BJ (cell line): ENCODE measurements around the gene UAP1. TPM values are rescaled to one million over a fixed set of nuclear protein-coding genes. Genes with fewer than 3 reads are reported as not detected.

ENCODE experiments used
- CTCF ChIA-PET: fragments of 350-600 bp; formaldehyde crosslinking; extraction: SDS; loops from one replicate; lab custom pipeline; 2021; ENCODE audit warnings: antibody characterized with exemption, inconsistent platforms; lab: Yijun Ruan, JAX
- POLR2A ChIA-PET: fragments of 300-600 bp; sonication (Branson Sonifier 250); formaldehyde crosslinking; extraction: SDS; loops from one replicate; lab custom pipeline; 2021; ENCODE audit warnings: antibody characterized with exemption; lab: Charles Lee
- DNase-seq: peaks from one replicate; pipeline ENCODE4 v3.0.0-alpha.2; 2011; ENCODE audit warnings: low read depth
- H3K27me3 ChIP-seq: 2 replicates; pipeline ENCODE4 v1.6.0; 2011; ENCODE audit warnings: low read length; ENCODE audit not compliant: control insufficient read depth, insufficient read depth
- H3K36me3 ChIP-seq: 2 replicates; pipeline ENCODE4 v1.5.1; 2011; ENCODE audit warnings: low read length; ENCODE audit not compliant: control insufficient read depth, insufficient read depth
- H3K4me3 ChIP-seq: 2 replicates; pipeline ENCODE4 v1.5.1; 2011; ENCODE audit warnings: low read depth, mild to moderate bottlenecking, control low read depth, low read length
- CTCF ChIP-seq: IDR thresholded peaks from 2 replicates; pipeline ENCODE4 v1.5.1; 2011; ENCODE audit warnings: low read depth, mild to moderate bottlenecking, control low read depth, inconsistent platforms, low read length, moderate library complexity; ENCODE audit not compliant: insufficient read depth
- polyA plus RNA-seq: library from polyadenylated mRNA; depleted of rRNA; stranded (reverse); fragments of >200 nt; gene quantifications from 2 replicates; pipeline ENCODE4 v1.2.3, GENCODE V29; 2011

The UAP1 gene
- polyA plus RNA-seq, 1 experiment: 33.6 TPM

DNA sequence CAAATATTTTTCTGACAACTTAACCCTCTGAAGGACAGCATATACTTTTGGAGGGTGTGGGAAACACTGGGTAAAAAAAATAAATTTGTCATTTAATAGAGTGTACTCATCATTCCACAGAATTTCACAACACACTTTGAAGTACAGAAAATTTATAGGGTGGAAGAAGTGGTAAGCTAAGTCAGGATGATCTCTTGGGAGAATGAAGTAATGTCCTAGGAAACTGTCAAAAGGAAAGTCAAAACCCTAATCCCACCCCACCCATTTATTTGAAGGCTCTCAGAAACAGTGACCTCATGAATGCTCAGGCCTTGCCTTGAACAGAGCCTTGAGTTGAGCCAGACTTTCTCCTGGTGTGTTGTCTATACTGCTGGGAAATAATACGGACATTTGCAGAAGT, 7.3 kb upstream of the UAP1 start:
- CTCF ChIA-PET: no interaction called here
- peak; percentile 46 for DNase-seq
- H3K4me3 ChIP-seq: no peak overlapping the region
- H3K36me3 ChIP-seq: no peaks in the 10 kb centered on the region
- POLR2A ChIA-PET: no interaction called here
- H3K27me3 ChIP-seq: no peaks in the 10 kb centered on the region
- TF ChIP-seq CTCF: no peak

DNA sequence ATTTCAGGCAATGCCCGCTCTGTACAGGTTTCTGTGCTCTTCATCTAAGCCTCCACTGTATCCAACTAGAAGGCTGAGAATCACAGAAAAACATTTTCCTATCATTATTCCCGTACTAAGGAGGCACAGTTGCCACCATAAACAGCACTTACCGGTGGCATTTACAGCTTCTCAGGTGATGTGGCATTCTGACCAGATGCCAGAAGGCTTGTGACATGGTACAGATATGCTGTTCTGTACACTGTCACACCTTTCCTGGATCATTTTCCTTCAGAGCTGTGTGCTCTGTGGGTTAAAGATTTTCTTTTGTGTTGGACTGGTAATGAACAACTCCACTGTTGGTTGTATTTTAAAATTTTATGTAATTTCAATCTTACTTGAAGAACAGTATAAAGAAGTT, 4.0 kb upstream of the UAP1 start:
- DNase-seq: no peak
- TF ChIP-seq CTCF: no peak
- Histone ChIP-seq H3K4me3 (no peak overlapping the region), H3K36me3 (no peaks in the 10 kb centered on the region), H3K27me3 (no peaks in the 10 kb centered on the region)
- ChIA-PET POLR2A (no interaction called here), CTCF (interaction anchor here (1.1 kb wide), 1 partner anchor 200 kb away, joined by 3 read pairs; no protein-coding TSS in a partner anchor)

DNA sequence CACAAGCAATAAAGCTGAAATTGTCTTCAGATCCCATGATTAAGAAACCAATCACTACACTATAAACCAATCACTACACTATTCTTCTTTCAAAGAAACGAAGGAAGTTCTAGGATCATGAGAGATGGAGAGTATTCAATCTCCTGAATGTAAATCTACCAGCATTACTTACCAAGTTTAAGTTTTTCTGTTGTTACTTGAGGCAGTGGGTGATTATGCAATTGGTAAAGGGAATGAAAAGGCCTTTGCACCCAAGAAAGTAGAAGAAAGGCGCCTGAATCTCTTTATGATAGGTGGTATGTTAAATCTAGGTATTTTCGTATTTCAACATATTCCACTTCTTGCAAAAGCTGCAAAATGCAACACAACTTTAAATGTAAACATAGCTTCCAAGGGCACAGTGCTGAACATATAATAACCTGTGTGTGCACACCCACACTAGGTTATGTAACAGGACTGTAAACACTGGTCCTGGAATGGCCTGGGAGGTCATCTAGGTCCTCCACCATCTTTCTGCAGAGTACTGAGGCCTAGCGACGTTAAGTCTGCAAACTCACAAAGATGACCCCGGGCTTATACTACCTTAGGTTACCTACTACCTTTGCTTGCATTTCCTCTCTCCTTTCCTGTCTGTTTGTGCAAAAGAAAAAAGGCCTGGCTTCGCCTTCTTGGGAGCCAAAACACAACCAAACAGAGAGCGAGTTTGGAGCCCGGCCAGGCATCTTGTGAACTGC, 1.1 kb upstream of the UAP1 start:
- no peak for TF ChIP-seq CTCF
- H3K4me3 ChIP-seq: peak overlapping the region; percentile 69
- ChIA-PET CTCF (interaction anchor here (1.0 kb wide), 1 partner anchor 15 kb away, joined by 3 read pairs; no protein-coding TSS in a partner anchor), POLR2A (no interaction called here)
- H3K27me3 ChIP-seq: no peaks in the 10 kb centered on the region
- DNase-seq: no peak
- no peaks in the 10 kb centered on the region for H3K36me3 ChIP-seq

GRCh38 chr1:162561037-162561615, 396 bp upstream of the UAP1 start:
- POLR2A ChIA-PET: interaction anchor here (0.6 kb wide), 1 partner anchor 25 kb away, joined by 3 read pairs; no protein-coding TSS in a partner anchor
- CTCF ChIA-PET: no interaction called here
- H3K27me3 ChIP-seq: no peaks in the 10 kb centered on the region
- H3K36me3 ChIP-seq: no peaks in the 10 kb centered on the region
- DNase-seq: peak; percentile 87
- H3K4me3 ChIP-seq: peak overlapping the region; percentile 98
- no peak for TF ChIP-seq CTCF

DNA sequence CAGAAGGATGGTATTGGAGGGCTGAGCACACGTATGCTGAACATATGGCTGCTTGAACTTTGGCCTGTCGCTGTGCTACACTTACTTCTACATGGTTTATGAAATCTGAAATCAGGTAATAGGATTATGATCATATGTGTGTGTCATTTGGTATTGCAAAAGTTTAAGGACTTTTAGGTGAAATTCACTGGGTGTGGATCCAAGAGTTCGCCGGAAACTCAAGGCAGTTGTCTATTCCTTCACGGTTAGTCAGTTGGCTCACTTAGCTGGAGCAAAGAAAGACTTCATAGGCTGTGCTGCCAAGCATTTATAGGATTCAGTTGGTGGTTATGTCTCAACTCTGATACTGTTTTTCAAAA, 927 bp downstream of the UAP1 start:
- DNase-seq: no peak
- H3K27me3 ChIP-seq: no peaks in the 10 kb centered on the region
- ChIA-PET CTCF (no interaction called here), POLR2A (no interaction called here)
- TF ChIP-seq CTCF: no peak
- peak overlapping the region; percentile 98 for H3K4me3 ChIP-seq
- H3K36me3 ChIP-seq: peaks cover 2% of the 10 kb centered on the region; the same call in 1 of the 2 replicates
